GM12892 (cell line): ENCODE measurements around the gene PPP1CA.

ENCODE experiments used
- DNase-seq: peaks from one replicate; pipeline ENCODE4 v3.0.0; 2011; ENCODE audit not compliant: insufficient read length
- FAIRE-seq: peaks from 2 replicates; lab custom pipeline; 2011; peaks lifted over from hg19 to GRCh38; lab: Jason Lieb, UNC
- POLR2A ChIP-seq: IDR thresholded peaks from 2 replicates; pipeline ENCODE4 v1.6.1; 2011; ENCODE audit warnings: low read depth, low read length, control low read depth
- POLR2AphosphoS5 ChIP-seq: IDR thresholded peaks from 2 replicates; pipeline ENCODE4 v1.6.1; 2011; ENCODE audit warnings: low read depth, low read length, control low read depth
- TAF1 ChIP-seq: IDR thresholded peaks from 2 replicates; pipeline ENCODE4 v1.6.1; 2011; ENCODE audit warnings: low read depth, mild to moderate bottlenecking, control low read depth, low read length, borderline replicate concordance

Gene PPP1CA

GRCh38 chr11:67439321-67440228 is 37.9 kb upstream of the PPP1CA start:
- FAIRE-seq (peak; percentile 90), DNase-seq (no peak)

GRCh38 chr11:67438158-67438902 is 36.7 kb upstream of the PPP1CA start:
- DNase-seq (peak; percentile 93), FAIRE-seq (no peak)
- peak; percentile 64; the same call in 1 of the 2 replicates for TF ChIP-seq POLR2A
- peak; percentile 54; the same call in 1 of the 2 replicates for TF ChIP-seq TAF1
- TF ChIP-seq POLR2AphosphoS5, result peak; percentile 74

More at GRCh38 chr11:67439321-67440228, 37.9 kb upstream of the PPP1CA start:
- TF ChIP-seq TAF1, result no peak
- TF ChIP-seq POLR2A, result peak; percentile 28

- FAIRE-seq (no peak), DNase-seq (no peak)
- TF ChIP-seq POLR2A, result no peak
- no peak; the same call in 1 of the 2 replicates for TF ChIP-seq POLR2AphosphoS5
- TF ChIP-seq TAF1, result no peak
These were observed 36.1 kb upstream of the PPP1CA start for GRCh38 chr11:67437809-67438157.

- DNase-seq (peak; percentile 84), FAIRE-seq (no peak)
- TF ChIP-seq POLR2A (peak; percentile 94), POLR2AphosphoS5 (peak; percentile 97), TAF1 (peak; percentile 97)
These were observed 35.6 kb upstream of the PPP1CA start, which contains the start of gene PTPRCAP for GRCh38 chr11:67437082-67437808. Gene PTPRCAP, minus strand, starts transcription at chr11:67437682. Its CDS starts 63 bp downstream, at chr11:67437619.

GRCh38 chr11:67436459-67437081 is 34.9 kb upstream of the PPP1CA start:
- FAIRE-seq, result peak; percentile 100
- DNase-seq, result peak; percentile 91
- TF ChIP-seq TAF1, result no peak
- TF ChIP-seq POLR2AphosphoS5, result peak; percentile 73

- FAIRE-seq, result no peak
- no peak for DNase-seq
- TF ChIP-seq POLR2AphosphoS5 (peak; percentile 53), TAF1 (no peak), POLR2A (peak; percentile 67; the same call in 1 of the 2 replicates)
These were observed 34.2 kb upstream of the PPP1CA start for GRCh38 chr11:67435727-67436458.

GRCh38 chr11:67435031-67435726 is 33.5 kb upstream of the PPP1CA start:
- DNase-seq (no peak), FAIRE-seq (no peak)
- 0 out of 2 replicates have a peak, but pooled peaks have one; percentile 44 for TF ChIP-seq POLR2A
- peak; percentile 74; the same call in 1 of the 2 replicates for TF ChIP-seq POLR2AphosphoS5
- TF ChIP-seq TAF1, result no peak

GRCh38 chr11:67434395-67434881 is 32.8 kb upstream of the PPP1CA start:
- DNase-seq (no peak), FAIRE-seq (peak; percentile 92)
- peak; percentile 86 for TF ChIP-seq POLR2A
- TF ChIP-seq POLR2AphosphoS5, result peak; percentile 96
- no peak for TF ChIP-seq TAF1

- peak; percentile 75 for FAIRE-seq
- TF ChIP-seq POLR2A (no peak; the same call in 1 of the 2 replicates), POLR2AphosphoS5 (no peak), TAF1 (no peak)
- DNase-seq, result no peak
These were observed 32.1 kb upstream of the PPP1CA start for GRCh38 chr11:67433536-67434394.
